Germinal center (tissue), 1 donor: ENCODE results near the gene PDE4D.
A peak's percentile ranks its signal among the peaks of the same experiment; 100 is the strongest.
"Not testable (repeated sequence)": the region's sequence is repeated elsewhere in the genome, so short reads cannot be mapped to it uniquely, and the experiment has no call there.

Experiments
- DNase-seq: peaks from one replicate; pipeline ENCODE4 v3.0.0; 2012; ENCODE audit warnings: mixed read lengths, low spot score

Gene PDE4D

GRCh38 chr5:59582746-59583145 lies 310.8 kb downstream of the PDE4D start:
- no peak for DNase-seq

DNA sequence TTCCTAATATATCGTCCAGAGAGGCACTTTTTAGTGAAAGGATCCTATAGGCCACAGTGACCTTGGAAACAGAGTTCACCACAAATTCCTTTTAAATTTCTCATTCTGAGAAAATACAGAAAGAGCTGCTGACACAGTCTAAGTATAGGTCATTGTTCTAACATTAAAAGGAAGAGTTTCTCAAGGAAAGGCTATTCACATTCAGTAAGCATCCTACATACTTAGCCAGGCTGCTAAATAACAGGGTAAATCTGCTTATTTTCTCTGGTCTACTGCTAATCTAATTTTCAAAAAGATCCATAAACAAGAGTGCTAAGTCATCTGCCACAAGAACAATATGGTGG lies 313.7 kb downstream of the PDE4D start:
- DNase-seq, result no peak

DNA sequence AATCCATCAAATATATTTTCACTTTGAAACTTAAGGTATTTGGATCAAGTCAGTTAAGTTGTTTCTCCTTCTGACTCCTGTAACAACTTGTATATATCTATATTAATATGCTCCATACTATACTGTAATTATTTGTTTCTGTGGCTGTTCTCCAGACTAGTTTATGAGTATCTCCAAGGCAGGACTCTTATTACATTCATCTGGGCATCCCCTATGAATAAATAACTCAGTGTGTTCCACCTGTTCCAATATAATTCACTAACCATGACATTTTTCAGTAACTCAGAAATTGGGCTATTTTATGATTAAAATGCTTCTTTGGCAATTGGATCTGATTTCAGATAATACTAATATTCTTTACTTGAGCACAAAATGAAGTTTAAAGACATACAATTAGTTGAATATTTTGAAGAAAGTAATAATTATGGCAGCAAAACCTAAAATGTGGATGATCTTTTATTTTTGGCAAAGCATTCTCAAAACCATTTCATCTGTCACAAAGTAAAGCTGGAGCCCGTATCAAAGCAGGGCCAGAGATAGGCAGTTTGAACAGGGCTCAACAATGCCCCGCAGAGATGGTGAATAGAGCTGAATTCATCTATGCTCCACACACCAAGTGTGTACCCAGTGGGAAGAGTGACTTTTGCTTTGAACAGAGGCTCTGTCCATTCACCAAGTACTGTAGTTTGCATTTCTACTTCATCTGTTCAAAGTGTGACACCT lies 314.3 kb downstream of the PDE4D start:
- no peak for DNase-seq

DNA sequence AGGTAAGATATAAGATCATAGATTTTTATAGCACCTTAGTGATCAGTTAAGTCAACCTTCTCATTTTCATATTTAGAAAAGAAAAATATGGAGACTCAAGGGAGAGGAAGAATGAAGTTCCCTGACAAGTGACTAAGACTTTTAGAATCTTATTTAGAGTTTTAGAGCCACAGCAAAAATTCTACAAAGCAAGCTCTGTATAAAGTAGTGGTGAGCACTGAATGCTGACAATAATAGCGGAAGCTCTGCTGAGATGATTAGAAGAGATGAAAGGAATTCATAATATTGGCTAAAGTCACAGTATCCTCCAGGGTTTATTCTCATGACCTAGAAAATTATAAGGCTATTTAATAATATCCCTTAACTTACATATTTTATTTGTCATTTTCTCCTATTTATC lies 316.0 kb downstream of the PDE4D start:
- DNase-seq, result no peak

DNA sequence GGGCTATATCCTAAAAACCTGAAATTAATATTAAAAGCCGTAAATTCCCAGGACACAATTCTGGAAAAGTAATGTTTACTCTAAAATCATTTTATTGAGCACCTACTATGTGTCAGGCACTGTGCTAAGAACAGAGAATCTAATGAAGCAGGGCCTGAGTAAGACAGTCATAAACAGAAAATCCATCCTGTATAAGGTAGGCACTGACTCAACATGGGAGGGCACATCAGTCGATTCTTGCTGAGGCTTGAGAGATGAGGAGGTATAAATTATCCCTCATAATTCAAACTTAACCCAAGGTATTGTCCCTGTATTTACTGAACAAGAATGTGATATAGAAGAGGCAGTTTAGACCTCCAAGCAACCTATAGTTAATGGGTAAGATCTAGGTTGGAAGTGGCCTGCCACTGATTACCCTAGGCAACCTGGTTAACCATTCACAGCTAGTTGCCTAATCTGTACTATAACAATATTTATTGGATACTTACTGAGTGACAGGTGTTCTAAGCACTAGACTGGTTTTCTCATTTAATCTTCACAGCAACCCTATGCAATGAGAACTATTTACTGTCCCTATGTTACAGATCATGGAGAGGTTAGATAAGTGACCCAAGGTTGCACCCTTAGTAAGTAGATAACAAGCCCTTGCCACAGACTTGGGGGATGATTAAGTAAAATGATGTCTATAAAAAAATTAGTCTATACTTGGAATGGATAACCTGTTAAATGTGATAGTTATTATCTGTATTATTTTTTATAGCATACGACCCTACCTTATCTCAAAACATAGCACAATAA lies 317.7 kb downstream of the PDE4D start:
- no peak for DNase-seq

DNA sequence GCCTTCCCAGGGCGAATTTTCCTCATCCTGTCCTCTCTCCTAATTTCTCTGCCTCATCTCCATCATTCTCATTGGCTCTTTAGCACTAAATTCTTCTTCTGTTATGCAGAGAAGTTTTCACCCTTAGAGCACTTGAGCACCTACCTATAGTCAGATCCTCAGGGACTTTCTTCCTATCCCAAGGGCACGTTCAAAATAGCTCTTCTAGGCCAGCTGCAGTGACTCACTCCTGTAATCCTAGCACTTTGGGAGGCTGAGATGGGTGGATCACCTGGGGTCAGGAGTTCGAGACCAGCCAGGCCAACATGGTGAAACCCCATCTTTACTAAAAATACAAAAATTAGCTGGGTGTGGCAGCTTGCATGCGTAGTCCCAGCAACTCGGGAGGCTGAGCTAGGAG lies 320.0 kb downstream of the PDE4D start:
- DNase-seq, result not testable (repeated sequence)

DNA sequence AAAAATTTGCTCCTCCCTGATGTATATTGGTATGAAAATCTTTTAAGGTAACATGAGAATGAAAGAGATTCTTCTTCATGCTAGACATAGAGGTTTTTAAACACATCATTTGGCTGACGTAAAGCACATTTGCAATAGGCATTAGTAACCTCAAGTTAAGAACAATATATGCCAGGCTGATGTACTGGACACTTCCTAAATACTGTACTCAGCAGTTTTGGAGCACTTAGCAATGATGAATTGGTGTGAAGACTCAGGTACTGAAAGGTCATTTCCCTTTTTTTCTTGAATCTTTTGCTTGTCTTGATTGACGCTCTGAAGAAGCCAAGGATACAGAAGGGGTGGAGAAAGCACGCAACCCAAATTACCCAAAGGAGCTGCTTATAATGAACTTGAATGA lies 322.5 kb downstream of the PDE4D start:
- DNase-seq, result no peak

DNA sequence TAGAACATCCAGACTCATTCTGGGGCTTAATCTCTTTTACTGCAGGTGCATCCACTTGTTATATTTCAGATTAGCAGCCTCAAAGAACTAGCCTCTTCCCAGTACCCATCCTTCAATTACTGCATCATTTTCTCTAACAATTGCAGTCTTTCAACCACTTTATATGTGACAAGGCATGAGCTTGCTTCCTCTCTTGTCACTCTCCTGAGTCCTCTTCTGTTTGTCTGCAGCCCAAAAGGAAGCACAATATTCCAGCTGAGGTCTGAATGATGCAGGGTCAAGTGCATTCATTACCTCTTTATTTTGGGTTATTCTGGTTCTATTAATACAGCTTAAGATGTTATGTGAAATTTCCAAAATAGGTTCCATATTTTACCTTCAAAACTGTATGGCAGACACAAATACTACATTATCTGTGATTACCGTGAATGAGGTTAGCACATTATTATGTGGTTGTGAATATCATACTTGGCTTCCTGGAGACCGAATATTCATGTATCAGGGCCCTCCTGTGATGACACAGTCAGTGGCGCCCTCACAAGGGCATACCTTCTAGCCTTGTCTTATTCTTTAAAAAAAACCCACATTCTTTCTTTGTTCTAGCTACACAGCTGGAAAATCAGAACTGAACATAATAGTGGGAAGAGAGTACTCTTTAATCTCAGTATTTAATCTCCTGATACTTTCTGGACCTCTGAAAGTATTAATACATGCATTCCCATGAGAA lies 323.8 kb downstream of the PDE4D start:
- DNase-seq, result no peak

- DNase-seq, result no peak
Observed at GRCh38 chr5:59569158-59569557, 324.4 kb downstream of the PDE4D start.

DNA sequence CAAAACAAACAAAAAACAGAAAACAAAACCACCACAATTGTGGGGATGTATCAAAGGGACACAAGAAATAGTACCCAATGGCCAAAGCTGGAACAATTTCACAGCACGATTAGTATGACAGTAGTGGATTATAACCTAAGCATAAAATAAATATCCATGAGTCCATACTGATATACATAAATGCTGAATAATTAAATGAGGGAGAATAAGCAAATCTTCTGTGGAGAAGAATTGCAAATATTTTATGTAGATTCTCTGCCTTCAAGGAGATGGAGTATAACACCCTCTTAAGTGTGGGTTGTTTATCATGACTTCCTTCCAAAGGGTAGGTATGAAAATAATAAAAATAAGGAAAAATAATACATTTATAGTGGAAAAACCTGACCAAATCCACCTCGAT lies 325.4 kb downstream of the PDE4D start:
- no peak for DNase-seq

- DNase-seq, result no peak
Observed at GRCh38 chr5:59565551-59565950, 328.0 kb downstream of the PDE4D start.

- DNase-seq, result no peak
Observed at GRCh38 chr5:59564895-59565294, 328.6 kb downstream of the PDE4D start.

DNA sequence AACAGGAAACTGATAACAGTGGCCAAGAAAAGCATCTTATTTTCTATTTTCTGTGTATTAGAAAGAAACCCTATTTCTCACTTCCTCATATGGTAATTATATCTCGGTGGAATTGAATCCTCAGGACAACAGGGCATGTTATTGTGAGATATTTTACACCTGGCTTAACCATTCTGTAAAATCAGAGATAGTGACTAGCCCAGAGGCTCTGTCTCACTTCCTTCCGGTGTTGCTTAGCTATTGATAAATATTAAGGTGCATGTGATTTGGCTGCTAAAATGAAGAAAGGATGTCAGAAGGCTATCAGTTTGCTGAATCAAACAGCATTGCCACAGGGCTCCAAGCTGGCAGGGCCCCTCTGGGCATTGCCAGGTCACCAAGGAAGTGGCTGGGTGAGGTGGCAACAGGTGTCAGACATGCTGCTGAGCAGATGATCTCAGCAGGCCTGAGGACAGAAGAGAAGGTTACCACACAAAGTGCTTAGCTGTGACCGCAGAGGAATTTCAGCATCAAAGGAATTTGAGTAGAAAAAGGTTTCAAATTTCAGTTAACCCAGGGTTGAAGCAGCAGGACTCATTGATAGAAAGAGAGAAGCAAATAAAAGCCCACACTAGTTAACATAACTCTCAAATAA lies 330.7 kb downstream of the PDE4D start:
- peak; percentile 32 for DNase-seq

DNA sequence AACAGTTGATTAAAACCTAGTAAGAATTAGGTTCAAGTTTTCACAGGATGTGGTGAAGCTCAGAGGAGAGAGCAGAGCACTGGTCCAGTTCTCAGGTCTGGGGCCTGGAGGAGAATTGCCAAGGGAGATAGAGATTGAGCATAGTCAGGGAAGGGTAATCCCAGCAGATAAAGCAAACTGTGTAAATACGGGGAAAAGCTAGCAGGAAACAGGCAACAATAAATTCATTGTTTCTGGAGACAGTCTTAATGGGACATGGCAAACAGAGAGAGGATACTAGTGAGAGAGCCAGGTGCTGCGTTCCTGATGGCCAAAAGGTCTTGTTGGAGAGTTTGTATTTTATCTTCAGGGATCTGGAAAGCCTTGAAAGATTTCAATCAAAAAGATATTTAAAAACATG lies 333.0 kb downstream of the PDE4D start:
- no peak for DNase-seq

DNA sequence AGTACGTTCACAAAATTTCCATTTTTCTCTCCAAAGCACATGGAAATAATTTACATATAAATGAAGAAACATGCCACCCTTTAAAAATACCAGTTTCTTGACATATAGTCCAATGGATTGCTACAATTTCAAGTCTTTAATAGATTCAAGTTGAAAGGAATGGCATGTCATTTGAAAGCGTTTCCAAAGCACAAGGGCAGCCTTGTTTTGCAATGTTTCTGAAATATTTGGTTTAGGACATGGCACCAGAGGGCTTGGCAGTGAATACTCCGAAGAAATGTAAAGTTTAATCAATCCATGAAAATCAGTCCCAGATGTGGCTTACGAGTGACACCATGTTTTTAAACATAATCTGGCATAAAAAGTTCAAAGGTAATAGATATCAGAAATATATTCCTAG lies 333.7 kb downstream of the PDE4D start:
- DNase-seq, result no peak

GRCh38 chr5:59559323-59559722 lies 334.2 kb downstream of the PDE4D start:
- no peak for DNase-seq

DNA sequence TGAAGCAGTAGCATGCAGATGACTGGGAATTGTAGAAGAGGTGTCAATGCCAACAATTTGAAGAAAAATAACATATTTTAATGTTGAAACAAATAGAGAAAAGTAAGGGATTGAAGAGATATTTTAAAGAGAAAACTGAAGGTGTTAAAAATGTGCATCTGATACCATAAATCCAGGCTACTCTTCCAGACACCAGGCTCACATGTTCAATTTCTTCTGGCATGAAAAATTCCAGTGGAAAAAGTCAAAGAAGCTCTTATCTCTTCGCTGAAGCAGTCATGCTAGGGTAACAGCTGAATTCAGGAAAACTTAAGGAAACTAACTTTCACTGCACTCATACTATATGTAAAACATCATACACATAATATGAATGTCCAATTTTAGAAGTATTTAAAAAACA lies 335.0 kb downstream of the PDE4D start:
- DNase-seq, result no peak

DNA sequence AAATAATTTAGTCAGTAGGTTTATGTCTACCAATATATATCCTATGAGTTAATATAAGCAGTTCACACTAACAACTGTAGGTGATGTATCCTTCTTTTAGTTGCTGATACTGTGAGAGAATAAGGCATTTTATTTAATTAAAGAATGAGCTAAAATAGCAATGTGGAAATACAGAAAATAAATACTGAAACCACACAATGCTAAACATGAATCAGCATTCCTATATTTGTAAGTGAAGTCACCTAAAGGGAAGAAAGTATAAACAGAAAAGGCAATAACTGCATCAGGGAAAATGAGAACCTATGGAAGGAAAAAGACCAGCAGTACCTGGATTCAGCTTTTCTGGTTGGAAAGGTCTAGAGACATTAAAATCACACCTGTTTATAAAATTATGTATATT lies 336.0 kb downstream of the PDE4D start:
- no peak for DNase-seq

DNA sequence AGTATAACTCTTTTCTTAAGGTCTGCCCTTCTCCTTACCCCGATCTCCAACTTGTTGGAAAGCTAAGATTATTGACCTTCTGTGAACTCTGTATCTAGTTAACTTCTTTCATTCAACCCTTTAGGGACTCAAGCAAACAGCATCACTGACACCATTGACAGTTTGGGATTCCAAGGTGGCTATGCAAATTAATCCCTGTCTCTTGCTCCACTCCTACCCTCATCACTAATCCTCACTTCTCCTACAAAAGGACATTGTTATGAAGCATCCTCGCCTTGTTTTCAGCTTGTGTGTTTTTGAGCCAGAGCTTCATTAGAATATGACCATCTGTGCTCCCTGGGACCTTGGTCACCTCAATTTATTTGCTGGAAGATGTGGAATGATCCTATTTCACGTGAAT lies 337.9 kb downstream of the PDE4D start:
- no peak for DNase-seq

GRCh38 chr5:59554501-59554900 lies 339.0 kb downstream of the PDE4D start:
- DNase-seq, result no peak

DNA sequence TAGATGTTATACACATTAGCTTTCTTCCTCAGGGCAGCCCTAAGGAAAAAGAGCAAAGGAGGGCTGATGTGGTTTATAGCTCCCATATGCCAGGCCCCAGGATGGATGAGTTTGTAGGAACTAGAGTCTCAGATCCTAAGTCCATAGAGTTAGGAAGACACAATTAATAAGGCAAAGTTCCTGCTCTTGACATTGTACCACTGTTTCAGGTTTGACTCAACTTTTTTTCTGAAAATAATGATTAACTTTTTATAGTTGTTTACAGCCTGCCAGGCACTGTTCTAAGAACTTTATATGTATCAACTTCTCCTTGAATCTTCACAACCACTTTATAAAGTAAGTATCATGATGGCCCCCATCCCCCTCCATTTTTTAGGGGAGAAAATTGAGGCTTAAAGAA lies 339.5 kb downstream of the PDE4D start:
- no peak for DNase-seq

DNA sequence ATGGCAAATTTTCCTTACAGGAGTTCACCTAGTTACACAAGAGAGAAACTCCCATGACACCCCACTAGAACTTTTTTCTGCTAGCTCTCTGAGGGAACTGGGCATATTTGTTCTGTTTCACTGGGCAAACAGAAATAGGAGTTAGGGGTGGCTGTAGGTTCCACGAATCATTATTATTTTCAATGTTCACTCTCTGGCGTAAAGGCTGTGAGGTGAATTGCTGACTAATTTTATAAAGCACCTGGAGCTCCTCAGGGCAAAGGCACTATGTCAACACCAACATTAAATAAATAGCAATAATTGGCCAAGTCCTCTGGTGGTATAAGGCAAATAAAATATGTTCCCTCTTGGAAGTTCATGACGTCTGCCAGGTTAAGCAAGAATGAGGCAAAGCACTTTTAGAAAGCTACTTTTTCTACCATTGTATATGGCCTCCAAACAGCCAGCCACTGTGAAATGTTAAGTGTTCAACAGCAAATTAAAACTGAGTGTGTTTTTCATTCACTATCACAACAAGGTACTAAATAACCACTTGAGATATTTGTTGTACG lies 344.6 kb downstream of the PDE4D start:
- DNase-seq, result no peak
